GM06990 (cell line): Measurements from ENCODE around the gene ELF5.

Experiments used
- DNase-seq: peaks from one replicate; pipeline ENCODE4 v3.0.0-alpha.2; 2011; ENCODE audit not compliant: insufficient read length; ENCODE audit errors: extremely low read depth
- H3K27me3 ChIP-seq: replicated peaks from 2 replicates; pipeline ENCODE4 v1.6.0; 2011; ENCODE audit warnings: low read length; ENCODE audit not compliant: control insufficient read depth, insufficient read depth
- H3K36me3 ChIP-seq: 2 replicates; pipeline ENCODE4 v1.5.1; 2011; ENCODE audit warnings: low read length; ENCODE audit not compliant: control insufficient read depth, insufficient read depth
- H3K4me3 ChIP-seq: replicated peaks from 2 replicates; pipeline ENCODE4 v1.5.1; 2011; ENCODE audit warnings: low read depth, mild to moderate bottlenecking, control low read depth, low read length
- TF ChIP-seq, protein P1 (sequence below): IDR thresholded peaks from 2 replicates; pipeline ENCODE4 v1.5.1; 2011; ENCODE audit warnings: low read length, control low read depth, mild to moderate bottlenecking, inconsistent platforms; ENCODE audit not compliant: insufficient read depth, poor library complexity, severe bottlenecking

The ELF5 gene

DNA sequence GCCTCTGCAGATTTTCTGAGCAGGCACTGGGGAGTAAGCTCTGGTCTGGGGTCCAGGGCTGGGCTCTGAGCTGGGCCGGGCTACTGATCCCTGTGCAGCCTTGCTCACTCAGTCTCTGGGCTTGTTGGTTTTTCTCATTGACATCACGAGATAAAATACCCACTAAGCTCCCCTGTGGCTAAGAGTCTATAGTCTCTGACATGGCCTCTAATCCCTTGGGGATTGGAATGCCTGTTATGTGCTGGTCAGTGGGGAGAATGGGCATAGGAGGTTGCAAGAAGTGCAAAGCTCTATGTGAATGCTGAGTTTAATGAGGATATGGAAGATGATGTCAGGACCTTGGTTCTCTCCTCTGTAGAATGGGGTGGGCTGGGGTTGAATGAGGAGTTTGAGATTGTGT is 23.3 kb downstream of the ELF5 start:
- Histone ChIP-seq H3K4me3 (no peak overlapping the region), H3K27me3 (no peaks in the 10 kb centered on the region; the same call in 1 of the 2 replicates), H3K36me3 (no peaks in the 10 kb centered on the region)
- TF ChIP-seq, protein P1, sequence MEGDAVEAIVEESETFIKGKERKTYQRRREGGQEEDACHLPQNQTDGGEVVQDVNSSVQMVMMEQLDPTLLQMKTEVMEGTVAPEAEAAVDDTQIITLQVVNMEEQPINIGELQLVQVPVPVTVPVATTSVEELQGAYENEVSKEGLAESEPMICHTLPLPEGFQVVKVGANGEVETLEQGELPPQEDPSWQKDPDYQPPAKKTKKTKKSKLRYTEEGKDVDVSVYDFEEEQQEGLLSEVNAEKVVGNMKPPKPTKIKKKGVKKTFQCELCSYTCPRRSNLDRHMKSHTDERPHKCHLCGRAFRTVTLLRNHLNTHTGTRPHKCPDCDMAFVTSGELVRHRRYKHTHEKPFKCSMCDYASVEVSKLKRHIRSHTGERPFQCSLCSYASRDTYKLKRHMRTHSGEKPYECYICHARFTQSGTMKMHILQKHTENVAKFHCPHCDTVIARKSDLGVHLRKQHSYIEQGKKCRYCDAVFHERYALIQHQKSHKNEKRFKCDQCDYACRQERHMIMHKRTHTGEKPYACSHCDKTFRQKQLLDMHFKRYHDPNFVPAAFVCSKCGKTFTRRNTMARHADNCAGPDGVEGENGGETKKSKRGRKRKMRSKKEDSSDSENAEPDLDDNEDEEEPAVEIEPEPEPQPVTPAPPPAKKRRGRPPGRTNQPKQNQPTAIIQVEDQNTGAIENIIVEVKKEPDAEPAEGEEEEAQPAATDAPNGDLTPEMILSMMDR, result no peak
- no peak for DNase-seq

DNA sequence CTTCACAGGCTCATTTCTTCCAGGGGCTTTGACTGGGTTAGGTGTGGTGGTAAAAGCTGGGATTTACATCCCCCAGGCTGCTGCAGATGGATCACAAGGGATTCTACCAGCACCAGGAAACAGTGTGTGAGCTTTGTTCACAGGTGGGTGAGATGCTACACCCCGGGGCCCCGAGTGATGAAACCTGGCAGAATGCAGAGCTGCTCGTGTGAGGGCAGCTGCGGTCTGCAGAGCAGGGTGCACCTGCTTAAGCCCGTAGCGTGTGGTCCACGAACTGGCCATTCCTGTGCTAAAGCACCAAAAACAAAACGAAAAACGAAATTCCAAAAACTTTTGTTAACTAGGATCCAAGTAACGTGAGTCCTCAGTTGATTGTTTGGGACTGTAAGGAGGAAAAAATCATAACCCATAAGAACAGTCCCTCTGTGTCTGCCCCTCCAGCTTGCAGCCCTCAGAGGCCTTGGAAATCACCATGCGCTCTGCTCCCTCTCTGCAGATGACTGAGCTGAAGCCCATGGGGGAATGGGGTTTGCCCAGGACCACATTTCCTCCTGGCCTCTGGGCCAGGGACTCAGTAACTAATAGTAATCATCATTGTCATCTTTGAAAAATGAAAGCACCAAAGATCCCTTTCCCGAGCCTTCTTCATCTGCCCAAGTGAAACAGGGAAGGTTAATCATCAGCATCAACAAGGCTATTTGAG is 24.6 kb downstream of the ELF5 start:
- no peak for DNase-seq
- H3K27me3 ChIP-seq, result no peaks in the 10 kb centered on the region; the same call in 1 of the 2 replicates
- H3K4me3 ChIP-seq, result no peak overlapping the region
- TF ChIP-seq, protein P1, result no peak
- H3K36me3 ChIP-seq, result no peaks in the 10 kb centered on the region

DNA sequence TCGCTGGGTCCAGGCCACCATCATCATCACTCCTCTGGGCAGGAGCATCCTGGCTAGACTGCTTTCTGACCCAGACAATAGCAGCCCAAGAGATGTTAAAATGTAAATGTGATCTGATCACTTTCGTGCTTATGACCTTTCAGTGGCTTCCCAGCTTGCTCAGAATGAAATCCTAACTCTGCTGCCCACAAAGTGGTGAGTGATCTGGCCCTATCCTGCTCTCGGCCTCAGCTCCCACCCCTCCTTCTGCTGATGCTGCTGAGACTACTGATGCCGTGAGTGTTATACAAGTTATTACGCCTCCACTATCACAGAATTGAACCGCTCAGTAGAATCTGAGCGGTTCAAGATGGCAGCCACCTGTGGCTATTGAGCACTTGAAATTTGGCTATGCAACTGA is 26.2 kb downstream of the ELF5 start:
- TF ChIP-seq, protein P1, result no peak
- no peaks in the 10 kb centered on the region for H3K27me3 ChIP-seq
- no peaks in the 10 kb centered on the region for H3K36me3 ChIP-seq
- H3K4me3 ChIP-seq, result no peak overlapping the region
- no peak for DNase-seq

DNA sequence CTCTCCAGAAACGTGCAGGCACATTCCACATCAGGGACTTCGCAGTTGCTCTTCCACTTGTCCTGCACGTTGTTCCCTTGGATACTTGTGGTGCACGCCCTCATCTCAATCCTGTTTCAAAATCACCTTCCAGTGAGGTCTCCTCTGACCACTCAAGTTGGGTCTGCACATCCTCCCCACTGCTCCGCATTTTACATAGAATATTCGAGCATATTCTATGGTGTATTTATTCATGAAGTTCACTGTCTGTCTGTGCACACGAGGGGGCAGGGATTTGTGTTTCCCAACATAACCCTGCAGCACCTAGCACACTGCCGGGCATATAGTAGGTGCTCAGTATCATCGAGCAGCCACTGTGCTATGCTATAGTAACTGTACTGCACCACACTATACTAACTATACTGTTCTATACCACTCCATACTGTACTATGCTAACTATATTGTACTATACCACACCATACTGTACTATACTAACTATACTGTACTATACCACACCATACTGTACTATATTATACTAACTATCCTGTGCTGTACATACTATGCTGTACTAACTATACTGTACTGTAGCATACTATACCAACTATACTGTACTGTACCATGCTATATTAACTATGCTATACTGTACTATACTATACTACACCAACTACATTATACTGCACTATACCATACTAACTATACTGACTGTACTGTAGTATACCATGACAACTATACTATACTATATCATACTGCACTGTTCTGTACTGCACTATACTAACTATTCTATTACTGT is 30.3 kb downstream of the ELF5 start:
- DNase-seq, result no peak

DNA sequence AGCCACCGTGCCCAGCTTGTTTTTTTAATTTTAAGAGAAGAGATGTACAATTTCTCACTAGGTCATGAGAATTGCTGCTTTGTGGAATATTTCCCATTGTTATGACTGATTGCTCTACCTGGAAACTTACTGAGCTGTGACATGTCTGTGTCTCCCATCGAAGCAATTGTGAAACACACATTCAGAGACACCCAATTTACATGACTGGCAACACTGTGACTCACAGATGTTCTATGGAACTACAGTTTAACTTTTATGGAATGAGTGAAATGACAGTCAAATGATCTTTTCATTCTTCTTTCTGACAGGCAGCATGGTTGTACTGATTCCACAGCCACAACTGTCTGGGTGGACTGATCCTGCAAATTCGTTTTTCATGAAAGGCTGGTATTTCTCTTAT is 32.3 kb downstream of the ELF5 start:
- Histone ChIP-seq H3K27me3 (no peaks in the 10 kb centered on the region; the same call in 1 of the 2 replicates), H3K4me3 (no peak overlapping the region), H3K36me3 (no peaks in the 10 kb centered on the region)
- TF ChIP-seq, protein P1, result no peak
- DNase-seq, result no peak

More for the DNA sequence above, 30.3 kb downstream of the ELF5 start:
- Histone ChIP-seq H3K4me3 (no peak overlapping the region), H3K36me3 (no peaks in the 10 kb centered on the region), H3K27me3 (no peaks in the 10 kb centered on the region; the same call in 1 of the 2 replicates)
- TF ChIP-seq, protein P1, result no peak
